DMS153 treated with DMSO at 0.1 percent for 48 hours (cell line): ENCODE data around the gene LIN52.
"Not testable (repeated sequence)": the region's sequence is repeated elsewhere in the genome, so short reads cannot be mapped to it uniquely, and the experiment has no call there.

Source experiments
- DNase-seq: peaks from one replicate; lab custom pipeline; 2025; ENCODE audit not compliant: unreplicated experiment; lab: John Stamatoyannopoulos, UW

Gene LIN52

DNA sequence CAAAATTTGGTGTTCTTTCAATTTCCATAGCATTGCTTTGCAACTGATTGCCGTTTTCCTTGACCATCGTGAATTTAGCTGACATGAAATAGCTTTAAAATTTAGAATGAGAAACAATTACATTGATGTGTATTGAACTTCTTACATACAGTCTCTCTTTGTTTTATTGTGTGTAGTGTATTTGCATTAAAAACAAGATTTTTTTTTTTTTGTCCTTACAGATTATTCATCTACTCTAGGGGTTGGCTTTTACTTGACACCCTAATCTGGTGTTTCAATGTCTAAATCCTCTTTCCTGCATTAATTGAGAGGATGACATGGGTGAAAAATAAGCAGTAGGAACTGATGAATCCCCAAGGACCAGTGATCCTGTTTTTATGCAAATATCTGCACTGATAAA lies 20.6 kb downstream of the LIN52 start:
- DNase-seq = no peak

DNA sequence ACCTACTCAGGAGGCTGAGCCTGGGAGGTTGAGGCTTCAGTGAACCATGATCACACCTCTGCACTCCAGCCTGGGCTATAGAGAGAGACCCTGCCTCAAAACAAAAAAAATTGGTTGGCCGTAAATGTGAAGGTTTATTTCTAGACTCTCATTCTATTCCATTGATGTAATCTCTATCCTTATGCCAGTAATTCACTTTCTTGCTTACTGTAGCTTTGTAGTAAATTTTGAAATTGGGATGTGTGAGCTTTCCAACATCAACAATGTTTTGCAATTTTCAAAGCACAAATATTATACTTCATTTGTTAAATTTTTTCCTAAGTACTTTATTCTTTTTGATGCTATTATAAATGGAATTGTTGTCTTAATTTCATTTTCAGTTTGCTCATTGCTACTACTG lies 24.6 kb downstream of the LIN52 start:
- no peak for DNase-seq

DNA sequence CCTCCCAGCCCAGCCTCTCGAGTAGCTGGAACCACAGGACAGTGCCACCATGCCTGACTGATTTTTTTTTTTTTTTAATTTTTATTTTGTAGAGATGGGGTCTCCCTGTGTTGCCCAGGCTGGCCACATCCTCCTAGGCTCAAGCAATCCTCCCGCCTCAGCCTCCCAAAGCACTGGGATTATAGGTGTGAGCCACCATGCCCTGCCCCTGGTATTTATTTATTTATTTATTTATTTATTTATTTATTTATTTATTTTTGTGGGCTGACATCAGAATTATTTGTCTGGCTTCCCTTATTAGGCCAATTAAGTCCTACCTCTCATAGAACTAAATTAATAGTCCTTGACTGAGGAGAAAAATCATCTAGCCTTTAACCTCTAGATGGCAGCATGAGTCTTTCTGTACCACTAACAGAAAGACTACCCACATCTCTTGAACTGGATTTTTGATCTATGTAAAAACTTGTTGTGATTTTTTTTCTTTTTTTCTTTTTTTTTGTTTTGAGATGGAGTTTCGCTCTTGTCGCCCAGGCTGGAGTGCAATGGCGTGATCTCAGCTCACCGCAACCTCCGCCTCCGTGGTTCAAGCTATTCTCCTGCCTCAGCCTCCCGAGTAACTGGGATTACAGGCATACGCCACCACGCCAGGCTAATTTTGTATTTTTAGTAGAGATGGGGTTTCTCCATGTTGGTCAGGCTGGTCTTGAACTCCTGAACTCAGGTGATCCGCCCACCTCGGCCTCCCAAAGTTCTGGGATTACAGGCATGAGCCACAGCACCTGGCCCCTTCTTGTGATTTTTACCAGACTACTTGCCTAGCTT lies 26.9 kb downstream of the LIN52 start:
- peak; percentile 43 for DNase-seq

DNA sequence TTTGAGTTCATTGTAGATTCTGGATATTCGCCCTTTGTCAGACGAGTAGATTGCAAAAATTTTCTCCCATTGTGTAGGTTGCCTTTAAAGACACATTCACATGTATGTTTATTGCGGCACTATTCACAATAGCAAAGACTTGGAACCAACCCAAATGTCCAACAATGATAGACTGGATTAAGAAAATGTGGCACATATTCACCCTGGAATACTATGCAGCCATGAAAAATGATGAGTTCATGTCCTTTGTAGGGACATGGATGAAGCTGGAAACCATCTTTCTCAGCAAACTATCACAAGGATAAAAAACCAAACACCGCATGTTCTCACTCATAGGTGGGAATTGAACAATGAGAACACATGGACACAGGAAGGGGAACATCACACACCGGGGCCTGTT lies 40.7 kb downstream of the LIN52 start:
- not testable (repeated sequence) for DNase-seq

DNA sequence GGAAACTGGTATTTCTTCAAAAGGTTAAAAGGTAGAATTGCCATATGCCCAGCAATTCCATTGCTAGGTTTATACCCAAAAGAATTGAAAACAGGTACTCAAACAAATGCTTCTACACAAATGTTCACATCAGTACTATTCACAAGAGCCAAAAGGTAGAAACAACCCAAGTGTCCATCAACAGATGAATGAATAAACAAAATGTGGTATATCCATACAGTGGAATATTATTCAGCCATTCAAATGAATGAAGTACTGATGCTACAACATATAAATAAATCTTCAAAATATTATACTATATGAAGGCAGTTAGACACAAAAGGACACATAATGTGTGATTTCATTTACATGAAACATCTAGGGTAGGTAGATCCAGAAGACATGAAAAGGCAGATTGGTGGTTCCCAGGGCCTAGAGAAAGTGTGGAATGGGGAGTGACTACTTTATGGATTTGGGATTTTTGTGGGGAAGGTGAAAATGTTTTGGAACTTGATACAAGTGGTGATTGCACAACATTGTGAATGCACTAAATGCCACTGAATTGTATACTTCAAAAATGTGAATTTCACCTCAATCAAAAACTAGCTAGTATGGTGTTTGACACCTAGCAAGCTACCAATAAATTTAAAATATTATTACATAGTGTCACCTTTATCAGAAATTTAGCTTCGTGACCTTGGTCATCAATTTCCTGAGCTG lies 41.7 kb downstream of the LIN52 start:
- no peak for DNase-seq

DNA sequence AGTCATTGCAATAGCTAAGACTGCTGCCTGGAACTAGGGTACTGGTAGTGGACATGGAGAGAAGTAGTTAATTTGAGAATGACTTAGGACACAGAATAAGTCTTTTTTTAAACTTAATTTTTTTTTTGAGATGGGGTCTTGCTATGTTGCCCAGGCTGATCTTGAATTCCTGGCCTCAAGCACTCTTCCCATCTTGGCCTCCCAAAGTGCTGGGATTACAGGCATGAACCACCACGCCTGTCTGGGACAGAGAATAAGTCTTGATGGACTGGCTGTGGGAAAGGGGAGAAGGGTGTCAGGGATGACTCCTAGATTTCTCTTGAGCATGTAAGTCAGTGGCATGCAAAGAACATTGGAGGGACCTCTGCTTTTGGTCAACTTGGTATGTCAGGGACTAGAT lies 42.9 kb downstream of the LIN52 start:
- DNase-seq = no peak

DNA sequence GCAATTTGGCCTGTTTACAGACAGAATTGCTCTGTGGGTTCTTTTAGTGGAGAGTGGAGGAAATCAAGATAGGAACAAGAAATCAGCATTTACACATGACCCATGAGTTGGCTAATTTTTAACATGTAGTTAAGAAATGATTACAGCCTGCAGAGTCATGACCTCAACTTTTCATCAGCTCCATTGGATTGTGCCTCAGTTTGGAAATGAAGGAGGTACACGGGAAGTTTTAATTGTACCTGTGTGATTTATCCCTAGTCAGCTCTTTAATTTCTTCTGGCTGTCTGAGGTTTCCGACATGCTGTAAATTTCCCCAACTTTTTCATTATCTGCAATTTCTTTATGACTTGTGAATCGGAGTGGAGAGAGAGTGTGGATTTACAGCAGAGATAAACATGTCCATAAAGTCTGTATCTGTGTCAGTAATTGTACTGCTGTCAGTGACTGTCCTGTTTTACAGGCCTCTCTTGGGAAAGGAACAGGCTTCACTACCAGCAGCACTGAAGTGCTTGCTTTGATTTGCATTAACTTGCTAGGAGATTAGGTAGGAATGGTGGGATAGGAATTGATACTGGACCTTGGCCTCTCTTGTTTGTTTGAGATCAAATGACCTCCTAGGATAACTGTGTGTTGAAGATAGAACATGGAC lies 49.2 kb downstream of the LIN52 start:
- no peak for DNase-seq

DNA sequence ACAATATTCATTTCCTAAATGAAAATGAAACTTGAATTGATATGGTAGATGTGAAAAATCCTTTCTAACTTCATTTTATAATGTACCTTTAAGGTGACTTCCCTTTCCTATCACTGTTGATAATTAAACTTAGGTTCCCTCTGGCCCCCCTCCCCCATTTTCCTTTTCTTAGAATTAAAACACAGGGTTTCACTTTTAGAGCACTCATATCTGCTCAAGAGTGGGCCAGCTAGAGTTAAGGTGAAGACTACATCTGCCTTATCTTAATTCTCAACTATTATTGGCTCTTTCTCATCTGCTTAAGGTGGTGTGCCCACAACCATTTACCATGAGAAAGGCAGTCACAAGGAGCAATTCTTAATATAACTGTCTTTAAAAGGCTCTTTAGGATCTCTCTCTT lies 49.7 kb downstream of the LIN52 start:
- no peak for DNase-seq

DNA sequence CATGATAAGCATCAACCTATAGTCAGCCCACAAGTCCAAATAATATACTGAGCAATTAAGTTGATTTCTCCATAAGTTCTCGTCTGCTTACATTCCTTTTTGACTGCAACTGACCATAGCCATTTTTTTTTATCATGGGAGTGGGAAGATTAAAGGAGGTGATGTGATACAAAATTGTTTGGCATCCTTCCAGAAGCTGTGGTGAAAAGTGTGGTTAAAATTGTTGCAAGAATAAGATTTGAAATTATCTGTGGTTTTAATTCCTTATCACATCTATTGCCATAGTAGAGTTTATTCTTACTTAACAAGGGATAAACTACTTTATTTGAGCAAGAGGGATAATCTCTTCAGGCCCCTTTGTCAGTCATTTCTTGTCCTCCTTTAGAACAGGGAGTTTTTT lies 50.7 kb downstream of the LIN52 start:
- no peak for DNase-seq

DNA sequence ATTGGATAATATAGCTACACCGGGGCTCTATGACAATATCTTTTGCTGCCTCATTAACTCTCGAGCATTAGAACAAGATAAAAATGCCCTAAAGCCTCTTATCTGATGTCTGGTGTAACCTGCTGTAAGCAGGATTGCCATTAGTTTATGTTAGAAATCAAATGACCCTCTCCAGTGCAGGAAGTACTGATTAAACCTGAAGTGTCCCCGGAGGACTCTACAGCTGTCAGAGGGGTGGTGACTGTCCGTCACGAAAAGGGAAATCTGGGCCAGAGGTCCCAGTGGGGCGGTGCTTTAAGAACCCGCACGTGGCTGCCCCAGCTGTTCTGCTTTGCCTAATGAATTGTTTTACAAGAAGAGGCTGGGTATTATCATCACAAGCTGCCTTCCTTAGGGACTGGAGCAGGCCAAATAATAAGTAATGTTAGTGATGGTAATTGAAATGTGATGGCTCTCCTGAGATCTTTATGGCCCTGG lies 55.7 kb downstream of the LIN52 start:
- peak; percentile 85 for DNase-seq

DNA sequence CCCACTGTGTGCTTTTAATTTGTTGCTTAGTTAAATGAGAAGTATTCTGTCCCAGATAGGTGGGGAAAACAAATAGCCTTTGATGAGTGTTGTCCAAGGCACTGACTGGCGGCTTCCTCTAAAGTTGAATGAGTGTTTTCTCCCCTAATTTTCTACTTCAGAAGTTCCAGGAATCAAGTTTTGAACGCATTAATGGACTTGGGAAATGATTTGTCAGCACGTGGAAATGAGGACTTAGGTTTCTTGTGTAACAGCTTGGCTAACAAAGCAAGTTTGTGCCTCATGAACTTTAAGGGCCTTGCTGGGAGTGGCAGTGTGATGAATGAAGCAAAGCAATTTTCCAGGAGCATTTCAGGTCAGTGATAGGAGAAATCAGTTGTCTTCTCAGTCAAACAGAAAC lies 56.9 kb downstream of the LIN52 start:
- no peak for DNase-seq

DNA sequence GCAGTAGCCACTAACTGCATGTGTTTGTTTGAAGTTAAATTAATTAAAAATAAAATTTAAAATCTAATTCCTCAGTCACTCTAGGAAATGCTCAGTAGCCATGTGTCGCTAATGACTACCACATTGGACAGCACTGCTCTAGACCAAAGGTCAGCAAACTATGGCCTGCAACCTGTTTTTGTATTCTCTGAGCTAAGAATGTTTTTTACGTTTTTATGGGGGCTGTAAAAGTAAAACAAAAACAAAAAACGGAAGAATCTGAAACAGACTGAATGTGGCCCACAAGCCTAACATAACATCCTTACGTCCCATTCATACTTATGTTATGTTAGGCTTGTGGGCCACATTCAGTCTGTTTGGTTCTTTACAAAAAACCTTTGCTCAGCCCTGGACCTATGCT lies 57.8 kb downstream of the LIN52 start:
- DNase-seq = no peak

DNA sequence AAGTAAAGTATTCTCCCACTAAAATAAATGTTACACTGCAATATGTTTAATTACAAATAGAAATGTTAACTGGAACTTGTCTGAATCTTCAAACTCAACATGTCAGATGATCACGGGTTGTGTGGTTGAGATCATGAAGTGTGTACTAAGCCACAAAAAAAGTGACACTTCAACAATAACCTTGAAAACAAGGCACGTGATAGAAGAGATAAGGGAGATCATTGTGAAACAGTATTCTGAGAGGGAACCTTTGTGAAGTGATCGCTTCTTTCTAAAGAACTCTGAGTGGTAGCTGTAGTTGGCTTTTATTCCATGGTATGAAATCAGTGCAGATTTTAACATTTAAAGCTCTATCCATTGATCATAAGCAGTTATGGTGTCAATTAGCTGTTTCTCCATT lies 60.0 kb downstream of the LIN52 start:
- DNase-seq = no peak

DNA sequence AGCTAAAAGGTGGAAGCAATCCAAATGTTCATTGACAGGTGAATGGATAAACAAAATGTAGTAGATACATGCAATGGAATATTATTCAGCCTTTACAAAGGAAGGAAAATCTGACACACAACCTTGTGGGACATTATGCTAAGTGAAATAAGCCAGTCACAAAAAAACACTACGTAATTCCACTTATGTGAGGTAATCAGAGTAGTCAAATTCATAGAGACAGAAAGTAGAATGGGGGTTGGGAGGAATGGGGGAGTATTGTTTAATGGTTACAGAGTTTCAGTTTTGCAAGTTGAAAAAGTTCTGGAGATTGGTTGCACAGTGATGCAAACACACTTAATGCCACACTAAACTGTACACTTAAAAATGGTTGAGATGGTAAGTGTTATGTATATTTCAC lies 62.8 kb downstream of the LIN52 start:
- no peak for DNase-seq

DNA sequence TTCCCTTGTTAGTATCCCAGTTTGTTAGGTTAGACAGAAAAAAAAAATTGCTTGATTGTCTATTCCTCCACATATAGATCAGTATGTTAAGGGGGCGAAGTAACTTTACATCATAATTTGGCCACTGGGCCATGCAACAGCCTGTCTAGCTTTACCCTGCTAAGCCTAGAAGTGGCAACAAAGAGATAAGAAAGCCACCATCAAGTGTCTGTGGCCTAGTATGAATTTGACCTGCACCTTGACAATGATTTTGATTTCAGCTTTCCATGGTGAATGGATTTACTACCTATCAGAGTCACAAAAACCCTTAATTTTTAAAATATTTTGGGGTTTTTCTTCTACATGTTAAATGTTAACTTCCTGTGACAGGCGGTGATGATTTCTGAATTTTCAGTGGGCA lies 63.9 kb downstream of the LIN52 start:
- DNase-seq = no peak

DNA sequence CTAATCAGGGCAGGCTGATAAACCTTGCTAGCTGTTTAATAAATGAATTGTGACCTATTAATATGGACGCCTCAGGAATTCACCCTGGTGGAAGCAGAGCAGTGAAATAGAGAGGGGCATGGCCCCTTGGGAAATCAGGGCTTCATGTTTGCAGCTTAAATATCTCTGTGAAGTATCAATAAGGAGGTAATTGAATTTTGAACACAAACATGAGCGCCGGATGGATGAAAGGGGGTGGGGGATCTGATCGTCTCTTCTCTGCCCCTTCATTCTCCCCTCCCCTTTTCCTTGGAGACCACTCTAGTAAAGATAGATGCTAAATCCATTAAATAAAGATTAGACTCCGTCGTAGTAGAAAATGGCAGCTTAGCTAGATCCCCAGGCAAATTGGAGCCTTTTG lies 70.5 kb downstream of the LIN52 start:
- no peak for DNase-seq

DNA sequence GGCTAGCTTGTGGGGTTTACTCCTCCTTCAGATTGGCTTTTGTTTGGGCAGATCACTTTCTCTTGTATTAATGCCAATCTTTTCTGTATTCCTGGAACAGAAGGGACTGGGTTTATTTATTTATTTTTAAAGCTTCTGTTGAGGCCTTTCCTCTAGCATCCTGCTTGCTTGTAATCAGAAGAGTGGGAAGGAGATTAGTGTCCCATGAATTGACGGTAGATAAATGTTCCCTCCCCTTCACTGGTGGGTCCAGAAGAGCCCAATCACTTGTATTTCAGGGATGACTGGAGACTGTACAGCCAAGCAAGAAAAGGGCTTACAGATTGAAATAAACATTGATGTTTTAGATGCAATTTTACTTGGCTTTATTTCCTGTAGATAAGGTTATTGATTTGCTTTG lies 71.0 kb downstream of the LIN52 start:
- DNase-seq = no peak

DNA sequence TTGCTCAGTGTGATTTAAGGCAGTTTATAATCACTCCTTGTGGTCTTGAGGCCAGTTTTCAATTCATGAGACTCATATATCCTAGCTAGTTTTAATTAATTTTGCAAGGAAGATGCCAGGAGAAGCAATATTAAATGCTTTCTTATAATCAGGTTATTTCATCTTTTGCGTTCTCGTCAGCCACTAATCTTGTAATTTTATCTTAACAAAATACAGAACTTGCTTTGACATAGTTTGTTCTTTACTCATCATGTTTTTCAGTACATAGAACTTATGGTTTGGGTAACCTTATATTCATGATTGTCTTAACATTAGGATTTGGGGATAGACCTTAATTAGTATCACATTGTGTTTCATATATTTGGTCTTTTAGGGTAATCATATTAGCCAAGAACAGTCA lies 76.0 kb downstream of the LIN52 start:
- no peak for DNase-seq

DNA sequence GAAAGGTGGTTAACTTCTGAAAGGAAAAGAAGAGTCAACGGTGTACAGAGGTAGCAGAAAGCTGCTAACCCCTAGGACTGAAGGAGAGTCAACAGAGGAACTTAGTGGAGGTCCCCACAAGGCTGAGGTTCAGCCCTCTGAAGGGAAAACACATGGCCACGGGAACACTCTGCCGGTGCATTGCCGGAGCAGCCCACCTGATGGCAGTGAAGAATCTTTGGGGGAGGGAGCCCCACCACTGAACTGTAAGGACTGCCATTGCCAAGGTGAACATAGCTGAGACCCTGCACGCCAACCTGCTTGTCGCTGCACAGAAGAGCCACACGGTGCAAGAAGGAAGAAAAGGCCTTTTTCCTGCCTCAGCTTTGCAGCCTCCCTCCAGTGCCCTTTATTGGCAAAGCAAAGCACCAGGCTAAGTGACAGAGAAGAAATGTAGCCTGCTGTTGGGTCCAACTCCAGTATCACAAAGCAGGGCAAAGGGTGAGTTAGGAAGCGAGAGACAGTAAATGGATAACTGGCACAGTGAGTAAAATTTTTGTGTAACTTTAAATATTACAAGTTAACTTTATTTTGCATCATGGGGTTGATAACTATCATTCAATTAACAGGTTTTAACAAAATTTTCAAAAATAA lies 76.9 kb downstream of the LIN52 start:
- DNase-seq = no peak

DNA sequence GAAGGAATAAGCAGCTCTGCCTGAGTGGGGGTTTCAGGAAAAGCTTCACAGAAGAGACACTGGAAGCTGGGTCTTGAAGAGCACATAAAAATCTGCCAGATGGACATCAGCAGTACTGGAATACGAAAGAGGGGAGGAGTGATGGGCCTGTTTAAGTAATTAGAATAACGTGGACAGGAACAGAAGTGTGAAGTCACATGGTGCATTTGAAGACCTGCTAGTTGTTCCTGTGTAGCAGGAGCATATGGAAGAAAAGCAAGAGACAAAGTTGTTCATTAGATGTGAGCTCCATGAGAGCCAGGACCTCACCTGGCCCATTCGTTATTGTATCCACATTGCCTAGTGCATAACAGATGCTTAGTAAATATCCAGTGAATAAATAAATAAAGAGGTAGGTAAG lies 85.2 kb downstream of the LIN52 start:
- no peak for DNase-seq

DNA sequence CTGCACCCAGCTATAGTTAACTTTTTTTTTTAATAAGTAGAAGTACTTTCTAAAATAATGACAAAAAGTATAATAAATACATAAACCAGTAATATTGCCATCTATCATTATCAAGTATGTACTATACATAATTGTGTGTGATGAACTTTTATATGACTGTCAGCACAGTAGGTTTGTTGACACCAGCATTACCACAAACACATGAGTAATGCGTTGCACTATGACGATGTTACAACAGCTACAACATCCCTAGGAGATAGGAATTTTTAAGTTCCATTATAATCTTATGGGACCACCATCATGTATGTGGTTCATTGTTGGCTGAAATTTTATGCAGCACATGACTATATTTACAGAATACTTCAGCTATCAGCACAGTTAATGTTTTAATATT lies 91.6 kb downstream of the LIN52 start:
- DNase-seq = no peak

DNA sequence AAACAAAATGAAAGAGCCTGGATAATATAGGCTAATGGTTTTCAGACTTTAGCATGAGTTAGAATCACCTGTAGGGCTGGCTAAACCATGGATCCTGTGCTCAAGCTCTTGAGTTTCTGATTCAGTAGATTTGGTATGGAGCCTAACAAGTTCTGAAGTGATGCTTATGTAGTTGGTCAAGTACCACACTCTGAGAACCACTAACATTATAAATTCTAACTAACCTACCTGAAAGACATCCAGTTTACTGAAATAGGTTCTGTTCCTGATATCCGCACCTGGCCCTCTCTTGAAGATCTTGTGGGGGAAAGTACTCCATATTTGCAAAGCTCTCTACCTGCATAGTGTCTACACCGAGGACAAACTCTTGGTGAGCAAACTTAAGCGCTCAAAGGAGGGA lies 95.1 kb downstream of the LIN52 start:
- no peak for DNase-seq
